ENCODE results near the gene COL28A1.

The COL28A1 gene

GRCh38 chr7:7385421-7385820 is 150.3 kb downstream of the COL28A1 start (continued):
- TF ChIP-seq ZFP3 (tag by site-specific recombination; IDR thresholded peaks at IDR 0.05; ENCODE audit: low read depth) = no peak

DNA sequence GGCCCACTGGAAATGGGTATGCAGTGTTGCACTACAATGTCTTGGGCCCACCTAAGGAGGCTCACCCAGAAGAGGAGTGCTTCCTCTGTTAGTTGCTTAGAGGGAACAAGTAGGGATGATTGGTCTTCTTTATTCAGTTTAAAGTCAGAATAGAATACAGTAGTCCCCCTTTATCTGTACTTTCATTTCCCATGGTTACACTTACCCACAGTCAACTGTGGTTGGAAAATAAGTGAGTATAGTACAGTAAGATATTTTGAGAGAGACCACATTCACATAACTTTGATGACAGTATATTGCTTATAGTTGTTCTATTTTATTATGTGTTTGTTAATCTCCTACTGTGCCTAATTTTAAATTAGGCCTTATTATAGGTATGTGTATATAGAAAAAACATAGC is 151.4 kb downstream of the COL28A1 start:
- no peaks in the 10 kb centered on the region for H3K9me3 ChIP-seq (ENCODE audit: control insufficient read depth, insufficient read depth, low read depth, low read length)
- H3K4me1 ChIP-seq (ENCODE audit: control insufficient read depth, insufficient read depth, low read length) = no peaks in the 10 kb centered on the region
- TF ChIP-seq ZNF704 (tag by site-specific recombination; IDR thresholded peaks at IDR 0.05) (no peak), GLI2 (tag by site-specific recombination; IDR thresholded peaks at IDR 0.05; ENCODE audit: borderline replicate concordance, low read depth) (no peak), ZNF600 (tag by site-specific recombination; IDR thresholded peaks at IDR 0.05) (no peak), ZBTB17 (tag by site-specific recombination; IDR thresholded peaks at IDR 0.05) (no peak), ZNF133 (tag by site-specific recombination; IDR thresholded peaks at IDR 0.05) (no peak), ZSCAN16 (tag by site-specific recombination; IDR thresholded peaks at IDR 0.05) (no peak), ZSCAN4 (tag by site-specific recombination; IDR thresholded peaks at IDR 0.05) (no peak), WT1 (tag by site-specific recombination; IDR thresholded peaks at IDR 0.05) (no peak), ZNF350 (tag by site-specific recombination; IDR thresholded peaks at IDR 0.05) (no peak)
- no peak overlapping the region for H3K27ac ChIP-seq (ENCODE audit: extremely low read depth, low read depth, low read length)
- H3K4me3 ChIP-seq (ENCODE audit: low read depth, low read length) = no peak overlapping the region
- ChIA-PET POLR2A (no interaction called here), CTCF (no interaction called here)
- no peaks in the 10 kb centered on the region for H3K36me3 ChIP-seq (ENCODE audit: control insufficient read depth in 2 of 2, insufficient read depth in 1 of 2, low read length in 2 of 2)

- no peaks in the 10 kb centered on the region for H3K4me1 ChIP-seq (ENCODE audit: control insufficient read depth, insufficient read depth, low read length)
- ChIA-PET POLR2A (no interaction called here), CTCF (interaction anchor here (0.6 to 1.0 kb wide), 2 partner anchors 13 to 48 kb away, joined by 3 to 6 read pairs; no protein-coding TSS in a partner anchor)
- H3K4me3 ChIP-seq (ENCODE audit: low read depth, low read length) = no peak overlapping the region
- no peaks in the 10 kb centered on the region for H3K36me3 ChIP-seq (ENCODE audit: control insufficient read depth in 2 of 2, insufficient read depth in 1 of 2, low read length in 2 of 2)
- no peaks in the 10 kb centered on the region for H3K9me3 ChIP-seq (ENCODE audit: control insufficient read depth, insufficient read depth, low read depth, low read length)
- no peak overlapping the region for H3K27ac ChIP-seq (ENCODE audit: extremely low read depth, low read depth, low read length)
- TF ChIP-seq TSHZ1 (tag by site-specific recombination; IDR thresholded peaks at IDR 0.05; ENCODE audit: borderline replicate concordance) (no peak), PRDM6 (tag by site-specific recombination; IDR thresholded peaks at IDR 0.05) (no peak), ZNF571 (tag by site-specific recombination; IDR thresholded peaks at IDR 0.05) (no peak), ZNF843 (tag by site-specific recombination; IDR thresholded peaks at IDR 0.05) (no peak), ZNF626 (tag by site-specific recombination; IDR thresholded peaks at IDR 0.05) (no peak), ZBTB1 (tag by site-specific recombination; IDR thresholded peaks at IDR 0.05) (no peak)
Observed at GRCh38 chr7:7375538-7375937, 160.1 kb downstream of the COL28A1 start.
